ENCODE data around the gene GATA5. TPM values are rescaled to one million over a fixed set of nuclear protein-coding genes. Genes with fewer than 3 reads are reported as not detected.
"Not testable (repeated sequence)": the region's sequence is repeated elsewhere in the genome, so short reads cannot be mapped to it uniquely, and the experiment has no call there.

GATA5 gene
- total RNA-seq, 2 experiments from 2014 or later, result not detected

DNA sequence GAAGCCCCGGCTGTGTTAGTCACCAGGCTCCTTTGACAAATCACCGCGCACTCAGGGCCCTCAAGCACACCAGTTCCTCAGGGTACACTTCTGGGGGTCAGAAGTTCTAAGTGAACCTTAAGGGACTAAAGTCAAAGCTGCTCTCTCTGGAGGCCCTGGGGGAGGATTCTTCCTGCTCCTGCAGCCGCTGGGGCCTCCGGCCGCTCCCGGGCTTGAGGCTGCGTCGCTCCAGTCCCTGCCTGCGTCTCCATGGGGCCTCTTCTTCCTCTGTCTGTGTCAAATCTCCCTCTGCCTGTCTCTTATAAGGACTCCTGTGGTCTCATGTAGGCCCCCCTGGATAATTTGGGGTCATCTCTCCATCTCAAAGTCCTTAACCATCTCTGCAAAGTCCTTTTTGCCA lies 18.1 kb upstream of the GATA5 start:
- ChIA-PET CTCF (interaction anchor here (1.7 kb wide), 1 partner anchor 123 kb away, joined by 10 read pairs; no protein-coding TSS in a partner anchor), POLR2A (no interaction called here)
- Mint-ChIP-seq H3K4me3 (no peak overlapping the region), H3K4me1 (ENCODE audit: low read depth) (no peaks in the 10 kb centered on the region), H3K9me3 (no peaks in the 10 kb centered on the region), H3K27me3 (peaks cover 8% of the 10 kb centered on the region), H3K27ac (no peak overlapping the region), H3K36me3 (ENCODE audit: low read depth) (no peaks in the 10 kb centered on the region)
- TF ChIP-seq, protein P1, sequence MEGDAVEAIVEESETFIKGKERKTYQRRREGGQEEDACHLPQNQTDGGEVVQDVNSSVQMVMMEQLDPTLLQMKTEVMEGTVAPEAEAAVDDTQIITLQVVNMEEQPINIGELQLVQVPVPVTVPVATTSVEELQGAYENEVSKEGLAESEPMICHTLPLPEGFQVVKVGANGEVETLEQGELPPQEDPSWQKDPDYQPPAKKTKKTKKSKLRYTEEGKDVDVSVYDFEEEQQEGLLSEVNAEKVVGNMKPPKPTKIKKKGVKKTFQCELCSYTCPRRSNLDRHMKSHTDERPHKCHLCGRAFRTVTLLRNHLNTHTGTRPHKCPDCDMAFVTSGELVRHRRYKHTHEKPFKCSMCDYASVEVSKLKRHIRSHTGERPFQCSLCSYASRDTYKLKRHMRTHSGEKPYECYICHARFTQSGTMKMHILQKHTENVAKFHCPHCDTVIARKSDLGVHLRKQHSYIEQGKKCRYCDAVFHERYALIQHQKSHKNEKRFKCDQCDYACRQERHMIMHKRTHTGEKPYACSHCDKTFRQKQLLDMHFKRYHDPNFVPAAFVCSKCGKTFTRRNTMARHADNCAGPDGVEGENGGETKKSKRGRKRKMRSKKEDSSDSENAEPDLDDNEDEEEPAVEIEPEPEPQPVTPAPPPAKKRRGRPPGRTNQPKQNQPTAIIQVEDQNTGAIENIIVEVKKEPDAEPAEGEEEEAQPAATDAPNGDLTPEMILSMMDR (IDR thresholded peaks at IDR 0.05), result no peak
- no peak for DNase-seq
- no peak for ATAC-seq
- intact Hi-C loops (cut with micrococcal nuclease), result no loop called here

DNA sequence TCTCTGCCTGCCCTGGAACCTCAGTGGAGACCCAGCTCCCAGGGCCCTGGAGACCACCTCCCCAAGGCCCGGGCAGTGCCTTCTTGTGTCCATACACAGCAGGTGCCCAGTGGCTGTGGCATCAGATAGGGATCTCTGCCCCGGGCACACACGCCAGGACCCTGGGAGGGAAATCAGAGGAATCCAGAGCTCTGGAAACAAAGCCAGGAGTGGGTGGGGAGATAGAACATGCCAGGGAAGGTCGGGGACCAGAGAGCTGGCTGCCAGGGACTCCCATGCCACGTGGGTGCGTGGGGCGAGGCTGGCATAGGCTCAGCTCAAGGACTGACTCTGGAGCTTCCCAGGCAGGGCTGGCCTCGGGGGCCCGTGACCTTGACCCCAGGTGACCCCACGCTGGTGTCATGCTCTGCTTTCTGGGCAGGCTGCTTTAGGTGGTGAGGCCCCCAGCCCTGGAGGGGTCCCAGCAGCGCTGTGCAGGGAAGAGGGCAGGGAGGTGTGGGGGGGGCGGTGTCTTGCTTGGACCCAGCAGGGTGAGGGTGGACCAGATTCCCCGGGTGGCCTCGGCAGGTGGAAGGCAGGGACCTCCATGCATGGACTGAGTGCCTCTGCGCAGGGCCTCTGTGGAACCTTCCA lies 17.6 kb upstream of the GATA5 start:
- Mint-ChIP-seq H3K4me3 (no peak overlapping the region), H3K27ac (no peak overlapping the region), H3K4me1 (ENCODE audit: low read depth) (no peaks in the 10 kb centered on the region), H3K36me3 (ENCODE audit: low read depth) (no peaks in the 10 kb centered on the region), H3K9me3 (no peaks in the 10 kb centered on the region), H3K27me3 (peaks cover 11% of the 10 kb centered on the region)
- no peak for DNase-seq
- ATAC-seq, result no peak
- TF ChIP-seq, protein P1 (IDR thresholded peaks at IDR 0.05), result no peak
- POLR2A ChIA-PET, result no interaction called here
- intact Hi-C loops (cut with micrococcal nuclease), result no loop called here
- CTCF ChIA-PET, result interaction anchor here (1.7 kb wide), 1 partner anchor 124 kb away, joined by 10 read pairs; no protein-coding TSS in a partner anchor

DNA sequence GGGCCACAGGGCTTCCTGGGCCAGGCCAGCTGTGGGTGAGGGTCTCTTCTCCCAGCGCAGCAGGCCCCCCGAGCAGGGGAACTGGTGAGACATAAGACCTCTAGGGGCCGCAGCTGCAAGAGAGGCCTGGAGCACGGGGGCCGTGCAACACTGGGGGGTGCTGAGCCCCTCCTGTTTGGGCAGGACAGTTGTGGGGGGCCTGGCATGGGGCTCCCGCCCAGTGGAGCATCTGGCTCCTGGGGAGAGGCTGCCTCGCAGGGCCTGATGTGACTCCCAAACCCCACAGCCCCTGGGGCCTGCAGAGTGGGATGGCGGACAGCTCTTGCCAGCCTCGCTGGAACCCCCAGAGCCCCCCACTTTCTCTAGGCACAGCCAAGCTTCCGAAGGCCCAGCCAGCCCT lies 16.9 kb upstream of the GATA5 start:
- Mint-ChIP-seq H3K9me3 (no peaks in the 10 kb centered on the region), H3K36me3 (ENCODE audit: low read depth) (no peaks in the 10 kb centered on the region), H3K4me1 (ENCODE audit: low read depth) (no peaks in the 10 kb centered on the region), H3K27me3 (peaks cover 15% of the 10 kb centered on the region), H3K27ac (no peak overlapping the region), H3K4me3 (no peak overlapping the region)
- ATAC-seq (no peak), DNase-seq (no peak)
- ChIA-PET CTCF (interaction anchor here (1.7 kb wide), 1 partner anchor 124 kb away, joined by 10 read pairs; no protein-coding TSS in a partner anchor), POLR2A (interaction anchor here (0.6 kb wide), 1 partner anchor 135 kb away, joined by 3 read pairs; no protein-coding TSS in a partner anchor)
- TF ChIP-seq, protein P1 (IDR thresholded peaks at IDR 0.05), result no peak
- intact Hi-C loops (cut with micrococcal nuclease), result no loop called here

DNA sequence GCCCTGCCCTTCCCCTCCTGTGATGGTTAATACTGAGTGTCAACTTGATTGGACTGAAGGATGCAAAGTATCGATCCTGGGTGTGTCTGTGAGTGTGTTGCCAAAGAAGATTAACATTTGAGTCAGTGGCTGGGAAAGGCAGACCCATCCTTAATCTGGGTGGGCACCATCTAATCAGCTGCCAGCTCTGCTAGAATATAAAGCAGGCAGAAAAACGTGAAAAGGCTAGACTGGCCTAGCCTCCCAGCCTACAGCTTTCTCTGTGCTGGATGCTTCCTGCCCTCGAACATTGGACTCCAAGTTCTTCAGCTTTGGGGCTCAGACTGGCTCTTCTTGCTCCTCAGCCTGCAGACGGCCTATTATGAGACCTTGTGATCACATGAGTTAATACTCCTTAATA lies 15.0 kb upstream of the GATA5 start:
- H3K4me3 Mint-ChIP-seq; H3K36me3 Mint-ChIP-seq (ENCODE audit: low read depth); POLR2A ChIA-PET; H3K27ac Mint-ChIP-seq; H3K9me3 Mint-ChIP-seq; H3K4me1 Mint-ChIP-seq (ENCODE audit: low read depth); intact Hi-C loops (cut with micrococcal nuclease); ATAC-seq; DNase-seq: not testable (repeated sequence)
- peaks cover 28% of the 10 kb centered on the region for H3K27me3 Mint-ChIP-seq
- CTCF ChIA-PET, result interaction anchor here (0.8 kb wide), 1 partner anchor 126 kb away, joined by 3 read pairs; no protein-coding TSS in a partner anchor

DNA sequence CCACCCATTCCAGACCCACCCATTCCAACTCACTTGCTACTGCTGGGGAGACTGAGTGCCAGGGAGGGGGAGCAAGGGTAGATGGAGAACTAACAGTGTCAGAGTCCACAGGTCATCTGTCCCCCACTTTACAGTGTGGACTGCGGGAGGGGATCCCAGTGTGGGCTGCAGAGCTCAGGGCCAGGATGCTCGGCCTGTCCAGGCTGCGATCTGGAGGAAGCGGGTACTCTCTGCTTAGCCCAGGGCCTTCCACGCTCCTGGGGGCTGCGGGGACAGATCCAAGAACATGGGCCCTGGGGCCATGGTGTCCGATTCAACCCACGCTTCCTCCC lies 14.1 kb upstream of the GATA5 start:
- peaks cover 31% of the 10 kb centered on the region for H3K27me3 Mint-ChIP-seq
- no peak overlapping the region for H3K27ac Mint-ChIP-seq
- H3K9me3 Mint-ChIP-seq, result no peaks in the 10 kb centered on the region
- H3K36me3 Mint-ChIP-seq (ENCODE audit: low read depth), result no peaks in the 10 kb centered on the region
- no peak for DNase-seq
- TF ChIP-seq, protein P1 (IDR thresholded peaks at IDR 0.05), result no peak
- H3K4me1 Mint-ChIP-seq (ENCODE audit: low read depth), result no peaks in the 10 kb centered on the region
- no peak overlapping the region for H3K4me3 Mint-ChIP-seq
- intact Hi-C loops (cut with micrococcal nuclease), result no loop called here
- POLR2A ChIA-PET, result no interaction called here
- CTCF ChIA-PET, result interaction anchor here (0.8 kb wide), 1 partner anchor 127 kb away, joined by 3 read pairs; no protein-coding TSS in a partner anchor
- ATAC-seq, result no peak
